NCI-H2227 (cell line): Measurements from ENCODE around the gene GPRC5A.
"Not testable (repeated sequence)": the region's sequence is repeated elsewhere in the genome, so short reads cannot be mapped to it uniquely, and the experiment has no call there.

Experiments
- DNase-seq: peaks from one replicate; lab custom pipeline; 2025; ENCODE audit not compliant: unreplicated experiment; lab: John Stamatoyannopoulos, UW

The GPRC5A gene, protein sequence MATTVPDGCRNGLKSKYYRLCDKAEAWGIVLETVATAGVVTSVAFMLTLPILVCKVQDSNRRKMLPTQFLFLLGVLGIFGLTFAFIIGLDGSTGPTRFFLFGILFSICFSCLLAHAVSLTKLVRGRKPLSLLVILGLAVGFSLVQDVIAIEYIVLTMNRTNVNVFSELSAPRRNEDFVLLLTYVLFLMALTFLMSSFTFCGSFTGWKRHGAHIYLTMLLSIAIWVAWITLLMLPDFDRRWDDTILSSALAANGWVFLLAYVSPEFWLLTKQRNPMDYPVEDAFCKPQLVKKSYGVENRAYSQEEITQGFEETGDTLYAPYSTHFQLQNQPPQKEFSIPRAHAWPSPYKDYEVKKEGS

DNA sequence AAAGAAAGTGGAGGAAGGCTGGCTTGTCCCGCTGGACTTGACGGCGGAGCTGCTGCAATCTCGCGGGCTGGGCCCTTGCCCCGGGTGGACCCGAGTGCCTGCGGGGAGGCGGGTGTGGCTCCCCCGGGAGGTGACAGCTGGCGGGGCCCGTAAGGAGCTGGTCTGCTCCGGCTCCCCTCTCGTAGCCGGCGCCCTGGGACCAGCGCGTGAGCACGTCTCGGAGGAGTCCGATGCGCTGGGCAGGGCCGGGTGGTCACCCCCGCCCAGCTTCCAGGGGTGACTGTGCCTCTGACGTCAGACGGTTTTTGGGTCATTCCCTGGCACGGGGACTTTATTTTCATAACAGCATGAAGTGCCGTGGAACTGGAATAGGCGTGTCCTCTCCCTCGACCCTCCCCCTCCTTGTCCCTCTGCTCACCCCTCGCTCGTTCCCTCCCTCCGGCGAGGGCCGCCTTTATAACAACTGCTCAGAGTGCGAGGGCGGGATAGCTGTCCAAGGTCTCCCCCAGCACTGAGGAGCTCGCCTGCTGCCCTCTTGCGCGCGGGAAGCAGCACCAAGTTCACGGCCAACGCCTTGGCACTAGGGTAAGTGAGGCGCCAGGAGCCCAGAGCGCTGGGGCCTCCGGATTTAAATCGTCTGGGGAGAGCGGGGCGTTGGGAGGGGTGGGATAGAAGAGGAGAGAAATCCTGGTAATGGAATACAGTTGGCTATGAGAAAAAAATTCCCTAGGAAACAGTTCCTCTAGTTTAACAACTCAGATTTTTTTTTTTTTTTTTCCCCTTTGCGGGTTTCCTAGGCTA, at the start of gene GPRC5A:
GPRC5A (plus strand) TSS at position 483 of the 801 bp plus-strand sequence. CDS start 16,688 bp downstream, outside the sequence.
- DNase-seq, result peak; percentile 29

DNA sequence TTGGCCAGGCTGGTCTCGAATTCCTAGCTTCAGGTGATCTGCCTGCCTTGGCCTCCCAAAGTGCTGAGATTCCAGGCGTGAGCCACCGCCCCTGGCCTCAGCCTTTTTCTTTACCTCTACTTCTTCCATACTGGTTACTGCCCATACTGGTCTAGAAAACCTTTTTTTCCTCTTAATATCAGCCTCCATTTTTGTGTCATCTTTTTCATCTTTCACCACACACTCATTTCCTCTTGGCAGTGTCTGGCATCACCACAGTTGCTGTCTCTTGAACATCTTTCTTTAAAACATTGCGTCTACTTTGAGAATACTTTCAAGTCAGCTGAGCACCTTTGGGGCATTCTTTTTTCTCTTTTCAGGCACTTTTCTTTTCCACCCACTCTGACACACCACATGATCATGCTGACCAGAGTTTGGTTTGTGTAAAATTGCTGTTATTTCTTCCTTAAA, 45.5 kb upstream of the GPRC5A start:
- no peak for DNase-seq

DNA sequence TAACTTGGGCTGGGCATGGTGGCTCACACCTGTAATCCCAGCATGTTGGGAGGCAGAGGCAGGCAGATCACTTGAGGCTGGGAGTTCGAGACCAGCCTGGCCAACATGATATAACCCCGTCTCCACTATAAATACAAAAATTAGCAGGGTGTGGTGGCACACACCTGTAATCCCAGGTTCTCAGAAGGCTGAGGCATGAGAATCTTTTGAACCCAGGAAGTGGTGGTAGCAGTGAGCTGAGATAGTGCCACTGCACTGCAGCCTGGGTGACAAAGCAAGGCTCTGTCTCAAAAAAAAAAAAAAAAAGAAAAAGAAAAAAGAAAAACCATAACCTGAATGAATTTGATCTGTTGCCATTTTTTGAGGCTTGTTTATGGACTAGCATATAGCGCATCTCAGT, 44.6 kb upstream of the GPRC5A start:
- DNase-seq, result not testable (repeated sequence)

DNA sequence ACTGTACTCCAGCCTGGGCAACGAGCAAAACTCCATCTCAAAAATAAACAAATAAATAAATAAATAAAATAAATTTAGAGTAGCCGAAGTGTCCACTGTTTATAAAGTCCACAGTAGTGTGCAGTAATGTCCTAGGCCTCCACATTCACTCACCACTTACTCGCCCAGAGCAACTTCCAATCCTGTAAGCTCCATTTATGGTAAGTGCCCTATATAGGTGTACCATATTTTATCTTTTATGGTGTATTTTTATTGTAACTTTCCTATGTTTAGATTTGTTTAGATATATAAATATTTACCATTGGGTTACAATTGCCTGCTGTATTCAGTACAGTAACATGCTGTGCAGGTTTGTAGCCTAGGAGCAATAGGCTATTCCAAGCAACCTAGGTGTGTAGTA, 37.9 kb upstream of the GPRC5A start:
- no peak for DNase-seq

DNA sequence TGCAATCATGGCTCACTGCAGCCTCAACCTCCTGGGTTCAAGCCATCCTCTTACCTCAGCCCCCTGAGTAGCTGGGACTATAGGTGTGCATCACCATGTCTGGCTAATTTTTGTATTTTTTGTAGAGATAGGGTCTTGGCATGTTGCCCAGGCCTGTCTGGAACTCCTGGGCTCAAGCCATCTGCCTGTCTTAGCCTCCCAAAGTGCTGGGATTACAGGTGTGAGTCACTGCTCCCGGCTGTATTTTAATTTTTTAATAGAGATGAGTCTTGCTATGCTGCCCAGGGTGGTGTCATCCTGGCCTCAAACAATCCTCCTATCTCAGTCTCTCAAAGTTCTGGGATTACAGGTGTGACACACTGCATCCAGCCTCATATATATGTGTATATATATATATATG, 31.7 kb upstream of the GPRC5A start:
- DNase-seq, result no peak

DNA sequence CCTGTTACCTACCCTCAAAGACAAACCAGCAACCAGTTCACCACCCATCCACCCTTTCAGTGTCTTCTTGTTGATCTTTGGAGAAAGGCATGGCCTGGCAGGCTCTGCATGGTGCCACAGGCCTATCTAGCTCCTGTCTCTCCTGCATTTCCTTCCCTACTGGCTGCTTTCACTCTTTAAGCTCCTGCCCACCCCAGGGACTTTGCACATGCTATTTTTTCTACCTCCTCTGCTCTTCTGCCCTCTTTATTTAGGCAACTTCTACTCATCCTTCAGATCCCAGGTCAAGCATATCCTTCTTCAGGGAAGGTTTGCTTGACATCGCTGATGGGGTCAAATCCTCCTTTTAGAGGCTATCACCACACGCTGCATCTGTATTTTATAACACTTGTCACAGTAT, 27.1 kb upstream of the GPRC5A start:
- DNase-seq, result no peak

DNA sequence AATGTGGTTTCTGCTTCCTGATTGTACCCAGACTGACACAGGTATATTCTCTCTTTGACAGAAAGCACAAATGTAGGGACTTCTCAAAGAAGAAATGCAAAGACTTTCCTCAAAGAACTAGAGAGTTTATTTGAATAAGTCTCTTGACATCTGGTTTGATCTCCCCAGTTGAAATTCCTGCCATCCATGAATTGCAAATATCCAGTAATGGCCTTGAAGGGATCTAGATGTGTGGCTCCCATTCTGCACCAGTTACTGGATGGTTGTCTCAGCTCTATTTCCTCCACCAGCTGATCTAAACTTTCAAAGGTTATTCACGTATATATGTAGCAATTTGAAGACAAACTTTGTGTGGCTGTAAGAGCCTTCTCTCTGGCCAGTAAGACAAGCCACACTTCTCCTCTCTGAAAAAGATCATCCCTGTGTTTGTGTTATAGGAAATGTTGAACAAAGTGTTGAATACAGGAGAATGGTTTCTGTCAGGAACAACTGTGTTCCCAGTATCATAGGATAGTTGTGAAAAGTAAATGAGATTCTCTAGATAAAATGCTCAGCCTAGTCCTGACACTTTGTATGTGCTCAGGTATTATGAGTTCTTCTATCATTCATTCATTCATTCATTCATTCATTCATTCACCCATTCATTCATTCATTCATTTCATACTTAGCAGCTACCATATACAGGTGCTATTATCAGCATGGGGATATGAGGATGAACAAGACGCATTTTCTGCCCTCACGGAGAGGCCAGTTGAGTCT, 22.7 kb upstream of the GPRC5A start:
- DNase-seq, result no peak

DNA sequence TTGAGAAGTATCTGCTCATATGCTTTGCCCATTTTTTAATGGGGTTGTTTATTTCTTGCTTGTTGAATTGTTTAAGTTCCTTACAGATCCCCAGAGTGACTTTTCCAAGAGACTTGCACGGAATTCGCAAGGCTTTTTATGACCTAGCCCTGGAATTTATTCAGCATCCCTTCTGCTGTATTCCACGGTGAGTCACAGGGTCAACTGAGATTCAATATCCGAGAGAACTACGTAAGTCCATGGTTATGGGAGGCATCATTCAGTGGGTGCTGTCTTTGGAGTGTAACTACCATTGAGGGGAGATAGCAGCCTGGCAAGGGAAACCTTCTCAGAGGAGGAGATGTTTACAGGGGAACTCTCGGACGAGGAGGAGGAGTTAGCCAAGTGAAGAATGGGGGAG, 20.9 kb upstream of the GPRC5A start:
- no peak for DNase-seq

DNA sequence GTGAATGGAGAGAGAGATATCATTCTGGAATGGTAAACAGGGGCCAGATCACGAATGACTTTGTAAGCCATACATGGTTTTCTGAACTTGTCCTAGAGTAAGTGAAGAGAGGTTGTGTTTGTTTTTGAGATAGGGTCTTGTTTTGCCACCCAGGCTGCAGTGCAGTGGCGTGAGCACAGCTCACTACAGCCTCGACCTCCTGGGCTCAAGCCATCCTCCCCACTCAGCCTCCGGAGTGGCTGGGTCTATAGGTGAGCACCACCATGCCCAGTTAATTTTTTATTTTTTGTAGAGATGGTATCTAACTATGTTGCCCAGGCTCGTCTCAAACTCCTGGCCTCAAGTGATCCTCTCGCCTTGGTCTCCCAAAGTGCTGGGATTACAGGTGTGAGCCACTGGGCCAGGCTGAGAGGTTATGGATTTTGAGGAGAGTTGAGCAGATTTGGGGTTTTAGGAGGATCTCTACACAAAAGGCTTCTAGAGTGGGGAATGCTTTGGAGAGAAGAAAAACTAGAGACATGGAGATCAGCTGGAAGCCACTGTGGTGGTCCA, 19.7 kb upstream of the GPRC5A start:
- DNase-seq, result no peak

DNA sequence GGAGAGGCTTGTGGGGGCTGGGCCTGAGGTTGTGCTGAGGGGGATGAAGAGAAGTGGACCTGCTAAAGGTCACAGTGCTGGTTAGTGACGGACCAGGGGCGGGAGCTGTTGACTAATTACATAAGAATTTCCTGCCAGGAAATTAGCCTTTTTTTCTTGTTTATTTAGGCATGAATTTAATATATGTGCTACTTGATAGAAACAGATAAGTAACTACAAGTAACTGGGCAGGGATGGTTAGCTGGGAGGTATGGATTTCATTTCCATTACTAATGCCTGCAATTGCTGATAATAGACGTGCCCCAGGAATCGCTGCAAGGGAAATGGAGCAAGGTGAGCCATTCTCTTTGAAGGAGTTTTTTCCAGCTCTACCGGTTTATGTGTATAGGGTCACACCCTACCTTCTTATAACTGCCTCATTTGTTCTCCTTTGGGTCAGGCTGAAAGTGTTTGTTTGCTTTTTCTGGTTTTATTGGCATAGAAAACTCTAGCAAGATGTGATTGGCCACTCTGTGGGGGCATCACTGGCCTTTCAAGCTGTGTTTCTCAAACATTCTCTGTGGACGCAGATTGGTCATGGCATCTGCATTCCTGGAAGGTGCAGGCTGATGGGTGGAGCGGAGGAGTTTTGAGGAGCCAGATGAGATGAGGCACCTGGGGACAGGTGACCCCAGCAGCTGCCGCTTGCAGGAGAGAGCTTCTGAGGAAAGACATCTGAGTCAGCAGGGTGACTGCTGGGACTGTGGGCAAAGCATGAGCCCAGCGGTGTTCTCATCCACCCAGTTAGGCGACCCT, 19.0 kb upstream of the GPRC5A start:
- DNase-seq, result no peak

DNA sequence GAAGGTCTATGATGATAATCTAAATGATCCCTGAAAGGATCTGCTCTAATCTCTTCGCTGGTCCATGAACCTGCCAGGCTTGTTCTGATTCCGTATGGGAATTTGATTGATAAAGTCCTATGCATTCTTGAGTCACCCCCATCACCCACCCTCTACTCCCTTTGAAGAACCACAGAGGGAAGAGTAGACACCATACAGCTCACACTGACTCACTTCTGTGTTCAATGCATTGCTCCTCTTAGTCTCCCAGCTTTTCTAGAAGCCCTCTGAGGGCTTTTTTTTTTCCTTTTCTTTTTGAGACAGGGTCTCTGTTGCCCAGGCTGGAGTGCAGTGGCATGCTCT, 18.5 kb upstream of the GPRC5A start:
- no peak for DNase-seq

DNA sequence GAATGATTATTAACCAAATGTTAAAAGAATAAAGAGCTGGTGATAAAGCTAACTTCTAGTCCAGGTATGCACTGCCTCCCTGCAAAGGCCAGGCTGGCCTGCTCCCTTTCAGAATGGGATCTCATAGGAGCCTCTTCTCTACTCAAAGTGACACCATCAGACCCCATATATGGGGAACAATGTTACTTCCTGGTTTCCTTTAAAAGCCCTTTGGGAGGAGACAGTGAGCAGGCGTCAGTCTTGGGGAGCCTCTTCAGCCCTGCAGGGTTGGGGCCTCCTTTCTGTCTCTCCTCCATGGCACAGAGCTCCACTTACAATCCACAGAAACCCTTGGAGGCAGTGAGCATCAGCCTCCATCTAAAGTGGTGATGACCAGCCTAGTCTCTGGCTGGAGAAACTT, 17.3 kb upstream of the GPRC5A start:
- DNase-seq, result no peak

DNA sequence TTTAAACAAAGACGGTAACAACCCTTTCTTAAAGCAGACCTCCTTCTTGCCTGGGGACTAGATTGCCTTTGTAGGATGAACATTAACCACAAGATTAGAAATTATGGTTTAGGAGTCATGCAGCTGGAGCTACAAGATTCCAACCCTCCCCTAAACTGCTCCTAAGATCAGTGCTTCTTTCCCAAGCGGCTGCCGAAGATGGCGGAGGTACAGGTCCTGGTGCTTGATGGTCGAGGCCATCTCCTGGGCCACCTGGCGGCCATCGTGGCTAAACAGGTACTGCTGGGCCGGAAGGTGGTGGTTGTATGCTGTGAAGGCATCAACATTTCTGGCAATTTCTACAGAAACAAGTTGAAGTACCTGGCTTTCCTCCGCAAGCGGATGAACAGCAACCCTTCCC, 16.1 kb upstream of the GPRC5A start:
- DNase-seq, result not testable (repeated sequence)

DNA sequence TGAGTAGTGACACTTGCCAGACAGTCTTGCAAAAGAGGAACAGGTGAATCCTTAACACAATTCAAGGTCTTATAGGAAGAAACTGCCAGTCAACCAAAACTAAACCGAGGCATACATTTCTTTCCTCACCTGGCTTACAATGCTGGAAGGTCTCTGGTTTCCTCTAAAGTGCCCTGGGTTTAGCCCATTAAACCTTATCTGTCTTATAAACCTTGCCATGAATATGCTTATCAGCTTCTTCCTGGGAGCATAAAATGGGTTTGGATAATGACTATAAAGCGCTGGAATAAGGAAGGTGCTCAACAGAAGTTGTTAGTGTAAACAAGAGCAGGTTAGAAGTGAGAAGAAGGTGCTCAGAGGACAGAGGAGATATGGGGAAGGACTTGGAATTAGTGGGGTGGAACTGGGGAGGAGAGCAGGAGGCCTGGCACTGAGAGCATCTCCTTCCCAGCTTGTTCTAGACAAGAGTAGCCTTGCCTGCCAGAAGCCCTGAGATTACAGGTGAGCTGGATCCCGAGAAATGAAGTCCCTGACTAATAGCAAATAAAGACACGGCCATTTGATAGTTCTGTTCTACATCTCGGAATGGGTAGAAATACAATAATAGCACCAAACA, 14.1 kb upstream of the GPRC5A start:
- DNase-seq, result no peak

DNA sequence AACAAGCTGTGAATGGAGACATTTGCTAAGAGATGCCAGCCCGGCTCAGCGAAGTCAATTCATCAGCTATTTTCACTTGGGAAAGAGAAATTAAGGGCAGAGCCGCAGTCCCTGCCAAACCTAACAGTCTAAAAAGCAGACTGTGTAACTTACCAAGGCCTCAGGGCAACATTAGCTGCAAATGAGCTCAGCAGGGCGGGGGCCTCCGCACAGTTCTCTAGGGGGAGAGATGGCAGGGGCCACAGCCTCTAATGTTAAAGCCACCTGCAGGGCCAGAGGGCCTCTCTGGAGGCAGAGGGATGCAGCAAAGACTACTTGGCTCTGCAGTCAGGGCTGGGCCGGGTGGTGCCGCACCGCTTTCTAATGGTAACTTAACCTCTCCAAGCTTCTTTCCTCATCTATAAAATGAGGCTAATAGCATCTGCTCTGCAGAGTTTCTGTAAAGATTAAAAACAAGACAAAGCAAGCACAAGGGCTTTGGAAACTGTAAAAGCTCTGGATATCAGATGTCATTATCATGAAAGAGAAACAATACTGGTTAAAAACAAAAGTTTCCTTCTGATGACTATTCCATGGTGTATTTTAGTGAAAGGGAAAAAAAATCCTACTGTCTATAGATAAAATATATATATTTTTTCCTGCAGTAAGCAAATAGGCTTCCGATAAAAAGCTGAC, 13.4 kb upstream of the GPRC5A start:
- DNase-seq, result no peak

DNA sequence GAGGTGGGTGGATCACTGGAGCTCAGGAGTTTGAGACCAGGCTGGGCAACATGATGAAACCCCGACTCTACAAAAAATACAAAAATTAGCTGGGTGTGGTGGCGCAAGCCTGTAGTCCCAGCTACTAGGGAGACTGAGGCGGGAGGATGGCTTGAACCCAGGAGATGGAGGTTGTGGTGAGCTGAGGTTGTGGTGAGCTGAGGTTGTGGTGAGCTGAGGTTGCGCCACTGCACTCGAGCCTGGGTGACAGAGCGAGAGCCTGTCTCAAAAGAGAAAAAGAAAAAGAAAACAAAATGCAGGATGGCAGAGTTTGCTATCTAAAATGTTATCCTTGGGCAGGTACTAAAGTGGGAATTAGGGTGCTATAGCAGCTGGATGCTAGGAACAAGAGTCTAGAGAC, 10.8 kb upstream of the GPRC5A start:
- DNase-seq, result no peak

DNA sequence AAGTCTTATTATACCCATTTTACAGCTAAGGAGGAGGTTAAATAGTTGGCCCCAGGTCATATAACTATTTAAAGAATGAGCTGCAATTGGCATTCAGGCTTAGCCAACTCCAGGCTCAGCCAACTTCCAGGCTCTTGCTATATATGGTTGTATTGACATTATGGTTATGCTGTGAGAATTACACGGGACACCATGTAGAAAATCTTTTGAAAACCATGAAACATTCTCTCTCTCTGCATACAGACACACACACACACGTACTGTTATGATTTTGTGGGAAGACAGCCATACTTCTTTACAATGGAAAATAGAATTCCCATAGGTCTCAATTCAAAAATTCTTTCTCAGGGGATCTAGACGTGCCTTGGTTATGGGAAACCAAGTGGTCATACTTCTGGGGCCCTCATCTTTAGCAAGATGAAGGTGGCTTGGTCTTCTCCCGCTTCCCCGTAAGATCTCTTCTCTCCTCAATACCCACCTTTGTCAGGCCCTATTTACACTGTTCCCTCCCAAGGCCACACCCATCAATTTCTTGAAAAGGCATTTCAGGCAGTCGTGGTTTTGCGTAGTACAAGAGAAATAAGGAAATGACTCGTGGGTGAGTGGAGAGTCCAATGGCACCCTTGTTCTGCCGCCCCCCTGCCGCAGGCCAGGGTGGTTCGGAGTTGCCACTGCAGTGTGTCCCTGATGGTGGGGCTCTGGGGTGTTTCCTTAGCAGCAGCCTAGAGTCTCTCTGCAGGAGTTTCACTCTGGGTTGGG, 10.0 kb upstream of the GPRC5A start:
- DNase-seq, result no peak

DNA sequence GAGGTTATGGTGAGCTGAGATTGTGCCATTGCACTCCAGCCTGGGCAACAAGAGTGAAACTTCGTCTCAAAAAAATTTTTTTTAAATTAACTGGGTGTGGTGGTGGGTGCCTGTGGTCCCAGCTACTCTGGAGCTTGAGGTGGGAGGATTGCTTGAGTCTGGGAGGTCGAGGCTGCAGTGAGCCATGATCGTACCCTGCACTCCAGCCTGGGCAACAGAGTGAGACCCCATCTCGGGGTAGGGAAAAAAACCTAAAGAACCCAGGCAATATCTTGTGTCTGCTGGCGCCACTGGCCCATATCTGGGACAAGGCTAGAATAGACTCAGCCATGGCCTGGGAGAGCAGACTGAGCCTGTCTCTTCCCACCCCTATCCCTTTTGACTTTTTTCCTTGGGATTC, 9.1 kb upstream of the GPRC5A start:
- DNase-seq, result no peak
